ENCODE data around the gene KMT2A. TPM values are rescaled to one million over a fixed set of nuclear protein-coding genes. Genes with fewer than 3 reads are reported as not detected.
"Not testable (repeated sequence)": the region's sequence is repeated elsewhere in the genome, so short reads cannot be mapped to it uniquely, and the experiment has no call there.

Gene KMT2A
- total RNA-seq, 2 experiments from 2014 or later: 135 to 140 TPM

- ChIA-PET CTCF (no interaction called here), POLR2A (interaction anchor here (1.4 to 1.6 kb wide), 2 partner anchors 14 to 15 kb away, joined by 3 to 5 read pairs; partner anchors contain the start of gene KMT2A)
- Histone ChIP-seq H3K27me3 (ENCODE audit: control insufficient read depth in 1 of 2, insufficient read depth in 2 of 2, low read length in 2 of 2) (no peaks in the 10 kb centered on the region), H3K27ac (ENCODE audit: low read depth in 1 of 2, low read length in 2 of 2) (no peak overlapping the region), H3K4me1 (ENCODE audit: insufficient read depth, low read length) (peaks cover 14% of the 10 kb centered on the region), H3K36me3 (ENCODE audit: insufficient read depth, low read length) (peaks cover 36% of the 10 kb centered on the region), H3K4me3 (ENCODE audit: low read length) (no peak overlapping the region), H3K9me3 (ENCODE audit: control insufficient read depth in 1 of 2, insufficient read depth in 1 of 2, low read length in 2 of 2) (no peaks in the 10 kb centered on the region)
- Mint-ChIP-seq H3K9me3 (no peaks in the 10 kb centered on the region), H3K4me3 (no peak overlapping the region), H3K27me3 (no peaks in the 10 kb centered on the region), H3K4me1 (ENCODE audit: low read depth) (peaks cover 71% of the 10 kb centered on the region), H3K27ac (peak overlapping the region; percentile 40), H3K36me3 (ENCODE audit: low read depth) (peaks cover 76% of the 10 kb centered on the region)
- no peak for TF ChIP-seq CTCF (IDR thresholded peaks at IDR 0.05)
- DNase-seq (no peak), ATAC-seq (ENCODE audit: poor library complexity) (no peak)
- intact Hi-C loops (cut with DNase I, micrococcal nuclease): no loop called here
These were observed 14.2 kb downstream of the KMT2A start for GRCh38 chr11:118450451-118450850.

- CTCF ChIA-PET: no interaction called here
- no peak overlapping the region for H3K4me3 Mint-ChIP-seq
- no peaks in the 10 kb centered on the region for H3K27me3 Mint-ChIP-seq
- Histone ChIP-seq H3K36me3 (ENCODE audit: insufficient read depth, low read length) (peaks cover 2% of the 10 kb centered on the region), H3K4me3 (ENCODE audit: low read length) (no peak overlapping the region), H3K27ac (ENCODE audit: low read depth in 1 of 2, low read length in 2 of 2) (no peak overlapping the region), H3K27me3 (ENCODE audit: control insufficient read depth in 1 of 2, insufficient read depth in 2 of 2, low read length in 2 of 2) (no peaks in the 10 kb centered on the region), H3K4me1 (ENCODE audit: insufficient read depth, low read length) (peaks cover 19% of the 10 kb centered on the region), H3K9me3 (ENCODE audit: control insufficient read depth in 1 of 2, insufficient read depth in 1 of 2, low read length in 2 of 2) (no peaks in the 10 kb centered on the region)
- POLR2A ChIA-PET: no interaction called here
- H3K4me1 Mint-ChIP-seq (ENCODE audit: low read depth): peaks cover 51% of the 10 kb centered on the region
- H3K27ac Mint-ChIP-seq: no peak overlapping the region
- ATAC-seq (ENCODE audit: poor library complexity) (no peak), DNase-seq (no peak)
- intact Hi-C loops (cut with DNase I, micrococcal nuclease): no loop called here
- no peak for TF ChIP-seq CTCF (IDR thresholded peaks at IDR 0.05)
- H3K9me3 Mint-ChIP-seq: no peaks in the 10 kb centered on the region
- peaks cover 38% of the 10 kb centered on the region for H3K36me3 Mint-ChIP-seq (ENCODE audit: low read depth)
These were observed 25.9 kb downstream of the KMT2A start for GRCh38 chr11:118462178-118462577.

GRCh38 chr11:118468968-118469367 is 32.7 kb downstream of the KMT2A start:
- POLR2A ChIA-PET: interaction anchor here (0.7 kb wide), 1 partner anchor 33 kb away, joined by 3 read pairs; the partner anchor contains the start of gene KMT2A
- intact Hi-C loops (cut with DNase I, micrococcal nuclease); H3K27ac ChIP-seq (ENCODE audit: low read depth in 1 of 2, low read length in 2 of 2); H3K4me3 Mint-ChIP-seq; H3K27me3 Mint-ChIP-seq; H3K4me1 ChIP-seq (ENCODE audit: insufficient read depth, low read length); H3K27me3 ChIP-seq (ENCODE audit: control insufficient read depth in 1 of 2, insufficient read depth in 2 of 2, low read length in 2 of 2); H3K4me3 ChIP-seq (ENCODE audit: low read length); CTCF ChIA-PET; H3K9me3 ChIP-seq (ENCODE audit: control insufficient read depth in 1 of 2, insufficient read depth in 1 of 2, low read length in 2 of 2); ATAC-seq (ENCODE audit: poor library complexity); H3K9me3 Mint-ChIP-seq; DNase-seq: not testable (repeated sequence)
- peaks cover 63% of the 10 kb centered on the region for H3K36me3 Mint-ChIP-seq (ENCODE audit: low read depth)
- peaks cover 55% of the 10 kb centered on the region for H3K4me1 Mint-ChIP-seq (ENCODE audit: low read depth)
- peaks cover 42% of the 10 kb centered on the region for H3K36me3 ChIP-seq (ENCODE audit: insufficient read depth, low read length)
- H3K27ac Mint-ChIP-seq: peak overlapping the region; percentile 74

GRCh38 chr11:118471030-118471429 is 34.7 kb downstream of the KMT2A start:
- no peak for DNase-seq
- Histone ChIP-seq H3K27me3 (ENCODE audit: control insufficient read depth in 1 of 2, insufficient read depth in 2 of 2, low read length in 2 of 2) (no peaks in the 10 kb centered on the region), H3K36me3 (ENCODE audit: insufficient read depth, low read length) (peaks cover 47% of the 10 kb centered on the region), H3K4me3 (ENCODE audit: low read length) (no peak overlapping the region), H3K9me3 (ENCODE audit: control insufficient read depth in 1 of 2, insufficient read depth in 1 of 2, low read length in 2 of 2) (no peaks in the 10 kb centered on the region), H3K27ac (ENCODE audit: low read depth in 1 of 2, low read length in 2 of 2) (no peak overlapping the region), H3K4me1 (ENCODE audit: insufficient read depth, low read length) (peaks cover 4% of the 10 kb centered on the region)
- Mint-ChIP-seq H3K4me1 (ENCODE audit: low read depth) (peaks cover 46% of the 10 kb centered on the region), H3K27ac (peak overlapping the region; percentile 74), H3K4me3 (no peak overlapping the region), H3K27me3 (no peaks in the 10 kb centered on the region), H3K36me3 (ENCODE audit: low read depth) (peaks cover 71% of the 10 kb centered on the region), H3K9me3 (no peaks in the 10 kb centered on the region)
- ATAC-seq (ENCODE audit: poor library complexity): no peak
- TF ChIP-seq CTCF (IDR thresholded peaks at IDR 0.05): no peak
- POLR2A ChIA-PET: interaction anchor here (0.7 to 1.1 kb wide), 2 partner anchors 29 to 272 kb away, joined by 3 read pairs; no protein-coding TSS in a partner anchor
- intact Hi-C loops (cut with DNase I, micrococcal nuclease): no loop called here
- CTCF ChIA-PET: interaction anchor here (0.9 kb wide), 1 partner anchor 10 kb away, joined by 5 read pairs; no protein-coding TSS in a partner anchor

All from CD4-positive, alpha-beta T cell (primary cell).